Epithelial cell of proximal tubule (primary cell): Measurements from ENCODE around the gene MARCKS. TPM values are rescaled to one million over a fixed set of nuclear protein-coding genes. Genes with fewer than 3 reads are reported as not detected.

Source experiments
- DNase-seq: peaks from one replicate; pipeline ENCODE4 v3.0.0-alpha.2; 2011; ENCODE audit warnings: low read depth
- H3K4me3 ChIP-seq: 2 replicates; pipeline ENCODE4 v1.5.1; 2011; ENCODE audit warnings: low read depth, mild to moderate bottlenecking, low read length
- CTCF ChIP-seq: conservative IDR thresholded peaks from 2 replicates; pipeline ENCODE4 v1.5.1; 2012; ENCODE audit warnings: low read depth, mild to moderate bottlenecking, low read length
- total RNA-seq: library from RNA; depleted of rRNA; stranded (reverse); fragments of >200 nt; gene quantifications from 2 replicates; pipeline ENCODE4 v1.2.3, GENCODE V29; 2015

Gene MARCKS
- total RNA-seq, 1 donor from 2014 or later, result 177 TPM

GRCh38 chr6:113857556-113858479 lies 673 bp downstream of the MARCKS start:
- TF ChIP-seq CTCF, result no peak
- no peak for DNase-seq
- H3K4me3 ChIP-seq, result peak overlapping the region; percentile 90

GRCh38 chr6:113858480-113859348 lies 1.6 kb downstream of the MARCKS start:
- peak overlapping the region; percentile 90 for H3K4me3 ChIP-seq
- DNase-seq, result no peak
- peak; percentile 71 for TF ChIP-seq CTCF

GRCh38 chr6:113859349-113860180 lies 2.4 kb downstream of the MARCKS start:
- H3K4me3 ChIP-seq, result peak overlapping the region; percentile 90
- no peak for DNase-seq
- no peak for TF ChIP-seq CTCF

- DNase-seq, result no peak
- TF ChIP-seq CTCF, result no peak
- peak overlapping the region; percentile 90 for H3K4me3 ChIP-seq
Observed at GRCh38 chr6:113860181-113860955, 3.2 kb downstream of the MARCKS start.

- no peak overlapping the region for H3K4me3 ChIP-seq
- DNase-seq, result no peak
Observed at GRCh38 chr6:113862112-113862511, 5.0 kb downstream of the MARCKS start.

More at GRCh38 chr6:113862112-113862511, 5.0 kb downstream of the MARCKS start:
- no peak for TF ChIP-seq CTCF
